Endothelial cell of umbilical vein (primary cell): Measurements from ENCODE around the gene ARMC5.

ENCODE experiments used
- POLR2A ChIP-seq: IDR thresholded peaks from 2 replicates; pipeline ENCODE4 v1.6.1; 2012; ENCODE audit warnings: low read depth, mild to moderate bottlenecking, control low read depth, low read length
- TF ChIP-seq, protein P1 (sequence below): IDR thresholded peaks from 2 replicates; pipeline ENCODE4 v1.6.1; 2011; ENCODE audit not compliant: insufficient read depth, insufficient read length

DNA sequence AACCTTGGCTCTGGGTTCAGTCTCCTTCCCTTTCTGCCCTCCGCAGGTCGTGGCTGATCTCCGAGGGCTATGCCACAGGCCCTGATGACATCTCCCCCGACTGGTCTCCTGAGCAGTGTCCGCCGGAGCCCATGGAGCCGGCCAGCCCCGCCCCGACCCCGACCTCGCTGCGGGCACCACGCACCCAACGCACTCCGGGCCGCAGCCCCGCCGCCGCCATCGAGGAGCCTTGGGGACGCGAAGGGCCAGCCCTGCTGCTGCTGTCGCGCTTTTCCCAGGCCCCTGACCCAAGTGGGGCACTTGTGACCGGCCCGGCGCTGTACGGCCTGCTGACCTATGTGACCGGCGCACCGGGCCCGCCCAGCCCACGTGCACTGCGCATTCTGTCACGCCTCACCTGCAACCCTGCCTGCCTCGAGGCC lies 5.1 kb downstream of the ARMC5 start:
- TF ChIP-seq, protein P1, sequence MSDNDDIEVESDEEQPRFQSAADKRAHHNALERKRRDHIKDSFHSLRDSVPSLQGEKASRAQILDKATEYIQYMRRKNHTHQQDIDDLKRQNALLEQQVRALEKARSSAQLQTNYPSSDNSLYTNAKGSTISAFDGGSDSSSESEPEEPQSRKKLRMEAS: no peak
- TF ChIP-seq POLR2A: no peak
